Measurements from ENCODE around the gene SDHD.
A peak's percentile ranks its signal among the peaks of the same experiment; 100 is the strongest.
"Not testable (repeated sequence)": the region's sequence is repeated elsewhere in the genome, so short reads cannot be mapped to it uniquely, and the experiment has no call there.

SDHD gene

GRCh38 chr11:112086422-112087191 lies at the start of gene SDHD, which contains the start of gene TIMM8B:
TSS of gene SDHD (plus strand) at chr11:112086873. CDS start at chr11:112086908, 35 bp downstream.
TSS of gene TIMM8B (minus strand) at chr11:112086756. CDS start at chr11:112086723, 33 bp downstream.
- DNase-seq (ENCODE audit: low spot score) = peak; percentile 97

GRCh38 chr11:112037527-112037926 lies 49.1 kb upstream of the SDHD start:
- DNase-seq (ENCODE audit: low spot score) = no peak

GRCh38 chr11:112042161-112042960 lies 44.3 kb upstream of the SDHD start:
- DNase-seq (ENCODE audit: low spot score) = no peak

- no peak for DNase-seq (ENCODE audit: low spot score)
These were observed 43.7 kb upstream of the SDHD start for GRCh38 chr11:112042961-112043304.

GRCh38 chr11:112044961-112045360 lies 41.7 kb upstream of the SDHD start:
- no peak for DNase-seq (ENCODE audit: low spot score)

GRCh38 chr11:112046647-112047046 lies 40.0 kb upstream of the SDHD start:
- not testable (repeated sequence) for DNase-seq (ENCODE audit: low spot score)

- DNase-seq (ENCODE audit: low spot score) = not testable (repeated sequence)
These were observed 38.4 kb upstream of the SDHD start for GRCh38 chr11:112048256-112048655.

GRCh38 chr11:112049777-112050176 lies 36.9 kb upstream of the SDHD start:
- DNase-seq (ENCODE audit: low spot score) = no peak

- DNase-seq (ENCODE audit: low spot score) = no peak
These were observed 36.0 kb upstream of the SDHD start for GRCh38 chr11:112050721-112051120.

- DNase-seq (ENCODE audit: low spot score) = no peak
These were observed 34.9 kb upstream of the SDHD start for GRCh38 chr11:112051768-112052167.

GRCh38 chr11:112057170-112057569 lies 29.5 kb upstream of the SDHD start:
- no peak for DNase-seq (ENCODE audit: low spot score)

GRCh38 chr11:112058103-112058502 lies 28.6 kb upstream of the SDHD start:
- no peak for DNase-seq (ENCODE audit: low spot score)

- no peak for DNase-seq (ENCODE audit: low spot score)
These were observed 23.8 kb upstream of the SDHD start for GRCh38 chr11:112062923-112063322.

GRCh38 chr11:112073941-112074811 lies 12.5 kb upstream of the SDHD start, which contains the start of the genes NKAPD1 and PIH1D2:
TSS of gene NKAPD1 (plus strand) at chr11:112074299. CDS start at chr11:112075575, 1,276 bp downstream.
TSS of gene PIH1D2 (minus strand) at chr11:112074017. CDS start at chr11:112073174, 843 bp downstream.
- DNase-seq (ENCODE audit: low spot score) = peak; percentile 89

- no peak for DNase-seq (ENCODE audit: low spot score)
These were observed 3.9 kb upstream of the SDHD start for GRCh38 chr11:112082729-112083128.

- DNase-seq (ENCODE audit: low spot score) = peak; percentile 31
These were observed 751 bp upstream of the SDHD start for GRCh38 chr11:112085822-112086421.

GRCh38 chr11:112087212-112087611 lies 539 bp downstream of the SDHD start:
- no peak for DNase-seq (ENCODE audit: low spot score)

- DNase-seq (ENCODE audit: low spot score) = not testable (repeated sequence)
These were observed 8.6 kb downstream of the SDHD start for GRCh38 chr11:112095302-112095701.

- no peak for DNase-seq (ENCODE audit: low spot score)
These were observed 9.5 kb downstream of the SDHD start for GRCh38 chr11:112096194-112096593.

- no peak for DNase-seq (ENCODE audit: low spot score)
These were observed 11.3 kb downstream of the SDHD start for GRCh38 chr11:112097734-112098528.

- DNase-seq (ENCODE audit: low spot score) = no peak
These were observed 13.8 kb downstream of the SDHD start for GRCh38 chr11:112100462-112100861.

Data from CD4-positive, alpha-beta T cell treated with Interleukin-2 at 100 ng/mL for 4 hours (primary cell).